ENCODE data around the gene IL22.

DNA sequence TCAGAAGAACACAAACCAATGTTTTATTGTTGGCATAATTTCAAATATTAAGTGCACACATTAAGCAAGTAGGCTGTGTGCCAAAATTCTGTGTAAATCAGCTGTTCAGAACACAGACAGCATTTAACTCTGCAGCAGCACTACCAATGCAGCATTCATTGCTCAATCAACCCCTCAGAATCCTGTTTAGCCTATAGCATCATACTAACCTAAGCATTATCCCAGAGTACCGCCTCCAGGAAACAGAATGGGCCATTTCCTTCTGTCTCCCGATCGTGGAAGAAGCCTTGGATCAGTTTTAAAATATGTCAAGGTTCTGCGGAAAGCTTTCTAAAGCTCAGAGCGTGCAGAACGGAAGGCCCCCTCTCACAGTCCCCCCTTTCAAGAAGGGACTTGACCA lies 31.1 kb downstream of the IL22 start:
- TF ChIP-seq, protein P1, sequence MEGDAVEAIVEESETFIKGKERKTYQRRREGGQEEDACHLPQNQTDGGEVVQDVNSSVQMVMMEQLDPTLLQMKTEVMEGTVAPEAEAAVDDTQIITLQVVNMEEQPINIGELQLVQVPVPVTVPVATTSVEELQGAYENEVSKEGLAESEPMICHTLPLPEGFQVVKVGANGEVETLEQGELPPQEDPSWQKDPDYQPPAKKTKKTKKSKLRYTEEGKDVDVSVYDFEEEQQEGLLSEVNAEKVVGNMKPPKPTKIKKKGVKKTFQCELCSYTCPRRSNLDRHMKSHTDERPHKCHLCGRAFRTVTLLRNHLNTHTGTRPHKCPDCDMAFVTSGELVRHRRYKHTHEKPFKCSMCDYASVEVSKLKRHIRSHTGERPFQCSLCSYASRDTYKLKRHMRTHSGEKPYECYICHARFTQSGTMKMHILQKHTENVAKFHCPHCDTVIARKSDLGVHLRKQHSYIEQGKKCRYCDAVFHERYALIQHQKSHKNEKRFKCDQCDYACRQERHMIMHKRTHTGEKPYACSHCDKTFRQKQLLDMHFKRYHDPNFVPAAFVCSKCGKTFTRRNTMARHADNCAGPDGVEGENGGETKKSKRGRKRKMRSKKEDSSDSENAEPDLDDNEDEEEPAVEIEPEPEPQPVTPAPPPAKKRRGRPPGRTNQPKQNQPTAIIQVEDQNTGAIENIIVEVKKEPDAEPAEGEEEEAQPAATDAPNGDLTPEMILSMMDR (IDR thresholded peaks at IDR 0.05; ENCODE audit: insufficient read depth, low read depth, low read length), result no peak
- no peak for TF ChIP-seq EZH2 (IDR thresholded peaks at IDR 0.05; ENCODE audit: insufficient read depth, low read length)
